SIG-M5 treated with dmso at 0.1 percent for 504 hours (cell line): ENCODE results near the gene SETBP1.

Experiments used
- DNase-seq: peaks from one replicate; lab custom pipeline; 2025; ENCODE audit not compliant: unreplicated experiment; lab: John Stamatoyannopoulos, UW

SETBP1 gene

GRCh38 chr18:44895176-44895798, 214.6 kb downstream of the SETBP1 start:
- peak; percentile 12 for DNase-seq

GRCh38 chr18:44896846-44897245, 216.2 kb downstream of the SETBP1 start:
- no peak for DNase-seq

GRCh38 chr18:44897411-44897810, 216.7 kb downstream of the SETBP1 start:
- no peak for DNase-seq

- no peak for DNase-seq
Observed at GRCh38 chr18:44897816-44898215, 217.1 kb downstream of the SETBP1 start.

GRCh38 chr18:44898498-44898897, 217.8 kb downstream of the SETBP1 start:
- DNase-seq: no peak

- no peak for DNase-seq
Observed at GRCh38 chr18:44899832-44900231, 219.1 kb downstream of the SETBP1 start.

- no peak for DNase-seq
Observed at GRCh38 chr18:44900627-44901026, 219.9 kb downstream of the SETBP1 start.

- DNase-seq: no peak
Observed at GRCh38 chr18:44901283-44901682, 220.6 kb downstream of the SETBP1 start.

GRCh38 chr18:44903327-44903726, 222.6 kb downstream of the SETBP1 start:
- DNase-seq: no peak

- no peak for DNase-seq
Observed at GRCh38 chr18:44904768-44905167, 224.1 kb downstream of the SETBP1 start.

GRCh38 chr18:44909191-44909719, 228.6 kb downstream of the SETBP1 start:
- DNase-seq: no peak

- no peak for DNase-seq
Observed at GRCh38 chr18:44911260-44911659, 230.6 kb downstream of the SETBP1 start.

GRCh38 chr18:44911773-44912172, 231.1 kb downstream of the SETBP1 start:
- no peak for DNase-seq

- no peak for DNase-seq
Observed at GRCh38 chr18:44912740-44913478, 232.2 kb downstream of the SETBP1 start.

GRCh38 chr18:44914028-44914427, 233.3 kb downstream of the SETBP1 start:
- no peak for DNase-seq

GRCh38 chr18:44915213-44915612, 234.5 kb downstream of the SETBP1 start:
- no peak for DNase-seq

- DNase-seq: no peak
Observed at GRCh38 chr18:44915661-44916060, 235.0 kb downstream of the SETBP1 start.

GRCh38 chr18:44916429-44917207, 235.9 kb downstream of the SETBP1 start:
- DNase-seq: no peak

- no peak for DNase-seq
Observed at GRCh38 chr18:44917216-44918141, 236.8 kb downstream of the SETBP1 start.

GRCh38 chr18:44918142-44918476, 237.4 kb downstream of the SETBP1 start:
- DNase-seq: no peak

GRCh38 chr18:44920441-44920840, 239.8 kb downstream of the SETBP1 start:
- DNase-seq: no peak
